PFSK-1 (cell line): ENCODE data around the gene MRPL47.

Experiments used
- POLR2AphosphoS5 ChIP-seq: IDR thresholded peaks from 2 replicates; pipeline ENCODE4 v1.6.1; 2012; ENCODE audit warnings: low read depth, mild to moderate bottlenecking, control low read depth, low read length, moderate library complexity
- TAF1 ChIP-seq: IDR thresholded peaks from 2 replicates; pipeline ENCODE4 v1.6.1; 2012; ENCODE audit warnings: low read length, control low read depth, borderline replicate concordance; ENCODE audit not compliant: insufficient read depth
- TF ChIP-seq, protein P1 (sequence below), 2 experiments: IDR thresholded peaks; 2 replicates each; pipeline versions ENCODE4 v1.6.1 to v1.8.0; 2011 to 2012; ENCODE audit warnings: low read depth in 2 of 2, low read length in 2 of 2, control low read depth in 1 of 2, inconsistent platforms in 1 of 2, mild to moderate bottlenecking in 1 of 2, moderate library complexity in 1 of 2; ENCODE audit not compliant: insufficient read depth in 1 of 2

DNA sequence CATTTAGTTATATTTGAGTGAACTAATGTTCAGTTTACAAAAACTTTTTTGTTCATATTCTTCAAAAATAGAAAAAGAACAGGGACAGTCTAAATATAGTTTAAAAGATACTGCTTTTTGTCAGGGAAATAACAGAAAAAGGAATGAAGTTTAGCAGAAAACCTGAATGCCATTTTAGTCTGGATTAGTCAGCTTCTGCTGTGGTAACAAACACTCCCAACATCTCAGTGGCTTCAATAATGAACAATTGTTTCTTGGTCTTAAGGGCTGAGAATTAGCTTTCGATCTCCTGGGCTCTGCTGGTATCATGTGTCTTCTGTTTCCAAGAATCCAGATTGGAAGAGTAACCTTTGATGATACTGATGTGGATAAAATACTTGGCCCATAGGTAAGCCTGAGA is 36.0 kb upstream of the MRPL47 start:
- no peak for TF ChIP-seq TAF1
- TF ChIP-seq, protein P1, sequence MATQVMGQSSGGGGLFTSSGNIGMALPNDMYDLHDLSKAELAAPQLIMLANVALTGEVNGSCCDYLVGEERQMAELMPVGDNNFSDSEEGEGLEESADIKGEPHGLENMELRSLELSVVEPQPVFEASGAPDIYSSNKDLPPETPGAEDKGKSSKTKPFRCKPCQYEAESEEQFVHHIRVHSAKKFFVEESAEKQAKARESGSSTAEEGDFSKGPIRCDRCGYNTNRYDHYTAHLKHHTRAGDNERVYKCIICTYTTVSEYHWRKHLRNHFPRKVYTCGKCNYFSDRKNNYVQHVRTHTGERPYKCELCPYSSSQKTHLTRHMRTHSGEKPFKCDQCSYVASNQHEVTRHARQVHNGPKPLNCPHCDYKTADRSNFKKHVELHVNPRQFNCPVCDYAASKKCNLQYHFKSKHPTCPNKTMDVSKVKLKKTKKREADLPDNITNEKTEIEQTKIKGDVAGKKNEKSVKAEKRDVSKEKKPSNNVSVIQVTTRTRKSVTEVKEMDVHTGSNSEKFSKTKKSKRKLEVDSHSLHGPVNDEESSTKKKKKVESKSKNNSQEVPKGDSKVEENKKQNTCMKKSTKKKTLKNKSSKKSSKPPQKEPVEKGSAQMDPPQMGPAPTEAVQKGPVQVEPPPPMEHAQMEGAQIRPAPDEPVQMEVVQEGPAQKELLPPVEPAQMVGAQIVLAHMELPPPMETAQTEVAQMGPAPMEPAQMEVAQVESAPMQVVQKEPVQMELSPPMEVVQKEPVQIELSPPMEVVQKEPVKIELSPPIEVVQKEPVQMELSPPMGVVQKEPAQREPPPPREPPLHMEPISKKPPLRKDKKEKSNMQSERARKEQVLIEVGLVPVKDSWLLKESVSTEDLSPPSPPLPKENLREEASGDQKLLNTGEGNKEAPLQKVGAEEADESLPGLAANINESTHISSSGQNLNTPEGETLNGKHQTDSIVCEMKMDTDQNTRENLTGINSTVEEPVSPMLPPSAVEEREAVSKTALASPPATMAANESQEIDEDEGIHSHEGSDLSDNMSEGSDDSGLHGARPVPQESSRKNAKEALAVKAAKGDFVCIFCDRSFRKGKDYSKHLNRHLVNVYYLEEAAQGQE (IDR thresholded peaks at IDR 0.05; ENCODE audit: insufficient read depth in 1 of 2, low read depth in 2 of 2, low read length in 2 of 2), result no peak
- no peak for TF ChIP-seq POLR2AphosphoS5
